ENCODE results near the gene BMS1.

Gene BMS1

DNA sequence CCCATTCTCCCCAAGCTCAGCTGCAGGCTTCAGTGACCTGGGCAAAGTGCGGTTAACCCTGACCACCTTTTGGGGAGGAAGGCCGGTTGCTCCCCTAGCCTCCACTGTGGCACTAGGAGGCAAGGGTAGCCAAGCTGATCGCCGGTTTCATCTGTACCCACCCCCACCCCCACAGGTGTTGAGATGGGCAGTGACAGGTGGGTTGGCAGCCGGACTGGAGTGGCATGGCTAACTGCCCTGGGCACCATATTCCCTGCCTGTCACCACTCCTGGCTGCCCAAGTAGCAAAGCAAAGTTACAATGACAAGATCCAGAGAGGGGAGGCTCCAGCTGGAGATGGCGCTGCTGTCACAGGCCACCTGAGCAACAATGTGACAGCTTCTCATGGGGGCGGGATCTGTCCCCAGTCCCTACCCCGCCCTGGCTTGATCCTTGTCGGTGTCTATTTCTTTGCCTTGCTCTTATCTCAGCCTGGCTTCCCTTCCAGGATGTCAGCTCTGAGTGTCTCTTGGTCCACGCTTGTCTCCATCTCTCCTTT is 27.0 kb upstream of the BMS1 start:
- no peak overlapping the region for H3K4me3 ChIP-seq (ENCODE audit: low read depth, low read length)
- ChIA-PET POLR2A (interaction anchor here (0.8 kb wide), 1 partner anchor 27 kb away, joined by 4 read pairs; the partner anchor contains the start of gene BMS1), CTCF (no interaction called here)
- no peak for DNase-seq (ENCODE audit: low read depth, low spot score)
- TF ChIP-seq, protein P1, sequence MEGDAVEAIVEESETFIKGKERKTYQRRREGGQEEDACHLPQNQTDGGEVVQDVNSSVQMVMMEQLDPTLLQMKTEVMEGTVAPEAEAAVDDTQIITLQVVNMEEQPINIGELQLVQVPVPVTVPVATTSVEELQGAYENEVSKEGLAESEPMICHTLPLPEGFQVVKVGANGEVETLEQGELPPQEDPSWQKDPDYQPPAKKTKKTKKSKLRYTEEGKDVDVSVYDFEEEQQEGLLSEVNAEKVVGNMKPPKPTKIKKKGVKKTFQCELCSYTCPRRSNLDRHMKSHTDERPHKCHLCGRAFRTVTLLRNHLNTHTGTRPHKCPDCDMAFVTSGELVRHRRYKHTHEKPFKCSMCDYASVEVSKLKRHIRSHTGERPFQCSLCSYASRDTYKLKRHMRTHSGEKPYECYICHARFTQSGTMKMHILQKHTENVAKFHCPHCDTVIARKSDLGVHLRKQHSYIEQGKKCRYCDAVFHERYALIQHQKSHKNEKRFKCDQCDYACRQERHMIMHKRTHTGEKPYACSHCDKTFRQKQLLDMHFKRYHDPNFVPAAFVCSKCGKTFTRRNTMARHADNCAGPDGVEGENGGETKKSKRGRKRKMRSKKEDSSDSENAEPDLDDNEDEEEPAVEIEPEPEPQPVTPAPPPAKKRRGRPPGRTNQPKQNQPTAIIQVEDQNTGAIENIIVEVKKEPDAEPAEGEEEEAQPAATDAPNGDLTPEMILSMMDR (IDR thresholded peaks at IDR 0.05; ENCODE audit: insufficient read depth, low read length, missing control alignments) = no peak

DNA sequence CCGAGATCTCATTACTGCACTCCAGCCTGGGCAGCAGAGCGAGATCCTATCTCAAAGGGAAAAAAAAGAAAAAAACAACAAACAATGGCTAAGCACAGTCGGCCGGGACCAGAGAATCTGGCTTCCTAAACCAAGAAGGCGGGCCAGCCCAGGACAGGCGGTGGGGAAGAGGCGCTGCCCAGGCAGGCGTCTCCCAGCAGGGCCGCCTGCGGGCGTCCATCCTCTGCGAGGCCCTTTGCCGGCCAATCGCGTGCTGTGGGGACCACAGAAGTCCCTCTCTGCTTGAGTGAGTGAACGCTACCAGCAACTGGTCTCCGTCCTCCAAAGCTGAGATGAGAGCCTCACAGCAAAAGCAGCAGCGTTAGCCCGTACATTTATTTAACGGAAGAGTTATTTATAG is 14.7 kb upstream of the BMS1 start:
- CTCF ChIA-PET = no interaction called here
- DNase-seq (ENCODE audit: low read depth, low spot score) = no peak
- H3K4me3 ChIP-seq (ENCODE audit: low read depth, low read length) = no peak overlapping the region
- POLR2A ChIA-PET = no interaction called here
- TF ChIP-seq, protein P1 (IDR thresholded peaks at IDR 0.05; ENCODE audit: insufficient read depth, low read length, missing control alignments) = no peak

DNA sequence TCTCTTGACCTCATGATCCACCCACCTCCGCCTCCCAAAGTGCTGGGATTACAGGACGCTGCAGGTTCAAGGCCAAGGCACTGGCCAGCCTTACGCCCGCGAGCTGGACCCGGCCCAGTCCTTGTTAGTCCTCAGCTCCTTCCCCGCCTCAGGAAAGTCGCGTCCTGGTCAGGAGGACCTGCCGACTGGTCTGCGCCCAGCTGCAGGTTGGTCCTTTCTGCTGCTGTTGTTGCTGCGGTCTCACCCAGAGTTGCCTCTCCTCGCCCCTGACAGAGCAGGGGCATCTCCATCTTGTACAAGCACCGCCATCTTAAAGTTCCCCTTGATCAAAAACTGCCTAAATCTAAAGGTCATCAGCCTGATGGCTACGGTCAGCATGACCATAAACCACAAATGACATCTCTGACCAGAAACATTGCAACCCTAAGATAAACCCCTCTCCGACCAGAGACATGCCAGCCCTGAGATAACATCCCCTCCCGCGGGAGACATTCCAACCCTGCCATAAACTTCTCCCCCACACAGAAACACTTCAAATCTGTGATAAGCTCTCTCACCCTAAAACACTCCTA is 13.9 kb upstream of the BMS1 start:
- CTCF ChIA-PET = no interaction called here

DNA sequence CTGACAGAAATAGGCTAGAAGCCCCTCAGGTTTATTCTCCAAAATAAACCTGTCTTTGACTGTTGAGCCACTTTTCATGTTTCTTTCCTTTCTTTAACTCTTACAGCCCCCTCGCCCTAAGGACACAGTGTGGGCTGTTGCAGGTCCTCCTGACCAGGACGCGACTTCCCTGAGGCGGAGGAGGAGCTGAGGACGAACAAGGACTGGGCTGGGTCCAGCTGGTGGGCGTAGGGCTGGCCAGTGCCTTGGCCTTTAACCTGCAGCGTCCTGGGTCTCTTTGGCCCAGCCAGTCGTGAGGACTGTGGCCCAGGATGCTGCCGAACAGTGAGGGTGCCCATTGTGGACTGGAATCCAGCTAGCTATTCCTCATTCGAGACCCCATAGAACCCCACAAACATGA is 13.4 kb upstream of the BMS1 start:
- ChIA-PET CTCF (no interaction called here), POLR2A (no interaction called here)
- no peak for DNase-seq (ENCODE audit: low read depth, low spot score)
- TF ChIP-seq, protein P1 (IDR thresholded peaks at IDR 0.05; ENCODE audit: insufficient read depth, low read length, missing control alignments) = no peak
- H3K4me3 ChIP-seq (ENCODE audit: low read depth, low read length) = no peak overlapping the region

More for the DNA sequence above, 13.9 kb upstream of the BMS1 start:
- no peak for DNase-seq (ENCODE audit: low read depth, low spot score)
- H3K4me3 ChIP-seq (ENCODE audit: low read depth, low read length) = no peak overlapping the region
- POLR2A ChIA-PET = no interaction called here
- TF ChIP-seq, protein P1 (IDR thresholded peaks at IDR 0.05; ENCODE audit: insufficient read depth, low read length, missing control alignments) = no peak

DNA sequence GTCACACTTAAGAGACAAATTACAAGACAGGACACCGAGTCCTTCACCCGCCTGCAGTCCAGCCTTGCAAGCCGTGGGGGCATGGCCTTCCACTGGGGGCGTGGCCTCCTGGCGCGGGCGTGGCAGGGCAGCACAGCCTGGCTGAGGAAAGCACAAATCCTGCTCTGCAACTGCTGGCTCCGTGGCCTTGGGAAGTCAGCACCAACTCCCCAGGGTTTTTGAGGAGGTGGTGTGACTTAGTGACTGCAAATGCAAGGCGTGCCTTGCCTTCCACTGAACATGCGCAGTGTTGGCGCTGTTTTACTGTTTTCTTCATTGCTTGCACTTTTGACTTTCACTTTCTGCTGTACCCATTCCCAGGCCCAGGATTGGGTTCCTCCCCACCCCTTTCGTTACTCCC is 12.9 kb upstream of the BMS1 start:
- TF ChIP-seq, protein P1 (IDR thresholded peaks at IDR 0.05; ENCODE audit: insufficient read depth, low read length, missing control alignments) = no peak
- ChIA-PET CTCF (no interaction called here), POLR2A (no interaction called here)
- no peak for DNase-seq (ENCODE audit: low read depth, low spot score)
- H3K4me3 ChIP-seq (ENCODE audit: low read depth, low read length) = no peak overlapping the region

DNA sequence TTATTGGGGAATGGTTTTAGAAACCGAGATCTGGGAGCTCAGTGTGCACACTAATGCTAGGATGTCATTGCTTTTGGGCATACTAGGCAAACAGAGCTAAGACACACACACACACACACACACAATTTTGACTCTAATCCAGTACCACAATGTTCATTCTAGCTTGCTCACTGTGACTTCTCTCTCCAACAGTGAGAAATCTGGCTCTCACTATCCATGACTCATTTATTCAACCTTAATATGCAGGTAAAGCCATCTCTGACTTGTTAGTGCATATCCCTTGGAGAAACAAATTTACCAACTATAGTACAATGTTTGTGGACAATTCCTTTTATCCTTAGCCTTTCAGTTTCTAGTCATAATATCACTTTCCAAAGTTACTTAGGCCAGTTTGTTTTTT is 5.9 kb upstream of the BMS1 start:
- no peak for DNase-seq (ENCODE audit: low read depth, low spot score)
- TF ChIP-seq, protein P1 (IDR thresholded peaks at IDR 0.05; ENCODE audit: insufficient read depth, low read length, missing control alignments) = no peak
- no peak overlapping the region for H3K4me3 ChIP-seq (ENCODE audit: low read depth, low read length)
- CTCF ChIA-PET = interaction anchor here (1.2 kb wide), 1 partner anchor 23 kb away, joined by 4 read pairs; no protein-coding TSS in a partner anchor
- POLR2A ChIA-PET = no interaction called here

Data from AG04449 (cell line).